ENCODE data around the gene RRP7A.

DNA sequence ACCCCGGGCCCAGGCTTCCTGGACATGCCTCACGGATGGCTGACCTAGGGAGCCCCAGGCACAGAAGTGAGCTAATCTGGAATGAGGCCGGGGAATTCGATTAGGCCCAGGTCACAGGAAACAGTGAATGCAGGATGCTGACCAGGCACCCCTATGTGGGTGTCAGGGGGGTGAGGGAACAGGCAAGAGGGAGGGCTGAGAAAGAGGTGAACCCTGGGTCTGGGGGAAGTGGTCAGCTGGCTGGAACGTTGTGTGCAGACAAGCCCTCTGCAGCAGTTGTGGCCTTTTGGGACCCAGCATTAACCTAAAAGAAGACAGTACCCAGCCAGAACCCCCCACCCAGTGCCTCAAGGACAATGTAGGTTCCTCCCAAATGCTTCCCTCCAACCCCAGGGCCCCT, 42.3 kb upstream of the RRP7A start:
- TF ChIP-seq, protein P1, sequence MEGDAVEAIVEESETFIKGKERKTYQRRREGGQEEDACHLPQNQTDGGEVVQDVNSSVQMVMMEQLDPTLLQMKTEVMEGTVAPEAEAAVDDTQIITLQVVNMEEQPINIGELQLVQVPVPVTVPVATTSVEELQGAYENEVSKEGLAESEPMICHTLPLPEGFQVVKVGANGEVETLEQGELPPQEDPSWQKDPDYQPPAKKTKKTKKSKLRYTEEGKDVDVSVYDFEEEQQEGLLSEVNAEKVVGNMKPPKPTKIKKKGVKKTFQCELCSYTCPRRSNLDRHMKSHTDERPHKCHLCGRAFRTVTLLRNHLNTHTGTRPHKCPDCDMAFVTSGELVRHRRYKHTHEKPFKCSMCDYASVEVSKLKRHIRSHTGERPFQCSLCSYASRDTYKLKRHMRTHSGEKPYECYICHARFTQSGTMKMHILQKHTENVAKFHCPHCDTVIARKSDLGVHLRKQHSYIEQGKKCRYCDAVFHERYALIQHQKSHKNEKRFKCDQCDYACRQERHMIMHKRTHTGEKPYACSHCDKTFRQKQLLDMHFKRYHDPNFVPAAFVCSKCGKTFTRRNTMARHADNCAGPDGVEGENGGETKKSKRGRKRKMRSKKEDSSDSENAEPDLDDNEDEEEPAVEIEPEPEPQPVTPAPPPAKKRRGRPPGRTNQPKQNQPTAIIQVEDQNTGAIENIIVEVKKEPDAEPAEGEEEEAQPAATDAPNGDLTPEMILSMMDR (IDR thresholded peaks at IDR 0.05 in 2 of 3, conservative IDR thresholded peaks at IDR 0.05 in 1 of 3; ENCODE audit: borderline replicate concordance in 1 of 3, insufficient read depth in 1 of 3, low read depth in 2 of 3, low read length in 2 of 3), result no peak
- TF ChIP-seq ELF1 (IDR thresholded peaks at IDR 0.05; ENCODE audit: borderline replicate concordance, low read depth), result no peak
- TF ChIP-seq EGR1 (IDR thresholded peaks at IDR 0.05; ENCODE audit: low read depth), result no peak
- no peak for TF ChIP-seq JUND (IDR thresholded peaks at IDR 0.05)

All from HCT116 (cell line).